GM11168 (cell line): ENCODE results near the gene LRFN5.

Source experiments
- in situ Hi-C: fragments of 300-500 bp; cut with MboI; formaldehyde crosslinking; loops from one replicate; pipeline ENCODE4 v1.12.0; 2022; ENCODE audit warnings: low sequenced_read_pairs; ENCODE audit not compliant: unreplicated experiment

LRFN5 gene

GRCh38 chr14:41761204-41761603, 154.5 kb downstream of the LRFN5 start:
- in situ Hi-C loops: no loop called here

GRCh38 chr14:41766772-41767171, 160.1 kb downstream of the LRFN5 start:
- in situ Hi-C loops: no loop called here

DNA sequence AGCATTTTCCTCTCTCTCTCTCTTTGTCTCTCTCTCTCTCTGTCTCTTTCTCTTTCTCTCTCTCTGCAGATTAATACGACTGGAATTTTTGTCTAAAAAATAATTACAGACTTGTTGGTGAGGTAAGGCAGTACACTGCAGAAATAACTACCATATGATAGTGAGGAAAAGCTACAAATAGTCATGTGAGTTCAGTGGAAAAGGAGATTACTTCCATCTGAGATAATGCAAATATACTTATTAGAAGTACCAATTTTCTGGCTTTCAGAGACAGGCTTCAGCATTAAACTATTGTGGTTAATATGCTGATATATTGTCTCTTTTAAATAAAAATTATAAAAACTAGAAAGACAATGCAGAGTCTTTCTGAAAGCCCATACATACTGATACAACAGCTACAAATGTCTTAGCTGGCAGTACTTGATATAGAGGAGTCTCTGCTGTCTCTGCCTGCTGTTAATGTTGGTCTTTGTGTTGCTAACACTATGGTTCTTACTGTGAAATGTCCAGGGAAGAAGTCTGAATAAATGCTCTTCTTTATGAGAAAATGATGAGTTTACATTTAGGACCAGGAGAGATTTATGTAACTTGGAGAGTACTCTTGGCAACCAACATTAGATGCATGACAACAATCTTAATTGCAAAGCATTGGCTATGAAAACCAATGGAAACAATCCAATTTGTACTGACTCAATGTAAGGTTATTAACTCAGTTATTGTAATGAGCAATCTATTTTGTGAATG, 167.0 kb downstream of the LRFN5 start:
- in situ Hi-C loops: no loop called here

DNA sequence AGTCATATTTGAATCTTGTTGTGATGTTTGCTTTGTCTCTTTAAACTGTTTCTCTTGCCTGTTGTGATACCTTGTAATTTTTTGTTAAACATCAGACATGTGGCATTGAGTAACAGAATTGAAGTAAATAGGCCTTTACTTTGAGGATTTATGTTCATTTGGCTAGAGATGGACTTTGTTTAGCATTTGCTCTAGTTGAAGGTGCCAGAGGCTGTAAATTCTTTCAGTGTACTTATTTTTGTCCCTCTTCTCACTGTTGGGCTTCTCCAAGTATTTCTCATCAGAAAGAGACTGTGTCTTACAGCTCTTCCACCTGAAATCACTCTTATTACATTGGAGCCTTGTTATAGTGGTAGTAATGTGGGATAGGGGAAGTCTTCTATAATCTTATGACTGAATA, 175.8 kb downstream of the LRFN5 start:
- in situ Hi-C loops: no loop called here

DNA sequence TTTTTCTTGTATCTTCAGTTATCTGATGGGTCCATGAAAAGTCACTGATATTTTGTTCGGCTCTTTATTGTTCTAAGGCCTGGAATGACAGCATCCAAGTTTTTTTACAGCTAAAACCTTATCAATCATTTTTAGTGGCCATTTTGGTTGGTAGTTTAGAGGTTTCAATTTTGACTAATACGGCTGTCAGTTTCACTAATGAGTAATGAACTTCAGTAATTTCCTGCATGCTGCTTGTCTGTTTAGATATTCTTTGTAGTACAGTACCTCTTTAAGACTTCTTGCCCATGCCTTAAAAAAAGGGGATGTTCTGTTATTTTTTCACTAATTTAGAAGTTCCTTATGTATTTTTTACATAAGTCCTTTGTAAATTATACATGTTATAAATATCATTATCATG, 176.7 kb downstream of the LRFN5 start:
- in situ Hi-C loops: no loop called here

DNA sequence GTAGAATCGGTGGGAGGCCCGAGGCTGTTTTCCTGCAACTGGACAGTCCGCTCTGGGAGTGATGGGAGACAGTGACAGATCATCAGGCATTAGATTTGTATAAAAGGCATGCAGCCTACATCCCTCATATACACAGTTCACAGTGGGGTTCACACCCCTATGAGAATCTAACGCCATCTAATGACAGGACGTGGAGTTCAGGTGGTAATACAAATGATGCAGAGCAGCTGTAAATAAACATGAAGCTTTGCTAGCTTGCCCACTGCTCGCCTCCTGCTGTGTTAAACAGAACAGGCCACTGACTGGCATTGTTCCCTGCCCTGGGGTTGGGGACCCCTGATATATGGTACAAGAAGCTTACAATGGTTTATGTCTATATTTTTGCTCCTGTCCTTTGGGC, 179.0 kb downstream of the LRFN5 start:
- in situ Hi-C loops: no loop called here

GRCh38 chr14:41799817-41800216, 193.1 kb downstream of the LRFN5 start:
- in situ Hi-C loops: no loop called here

DNA sequence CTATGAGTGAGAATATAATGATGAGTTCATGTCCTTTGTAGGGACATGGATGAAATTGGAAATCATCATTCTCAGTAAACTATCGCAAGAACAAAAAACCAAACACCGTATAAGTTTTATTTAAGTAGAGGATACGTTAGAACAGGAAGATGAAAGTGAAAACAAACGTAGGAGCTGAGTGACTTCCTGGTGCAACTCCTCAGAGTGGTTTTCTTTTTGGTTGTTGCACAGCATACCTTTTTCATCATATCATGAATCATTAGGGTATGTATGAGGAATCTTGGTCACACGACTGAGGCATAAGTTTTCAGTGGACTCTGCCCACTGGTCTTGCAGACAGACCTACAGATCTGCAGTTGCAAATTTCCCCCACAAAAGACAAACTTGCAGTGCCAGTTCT, 199.0 kb downstream of the LRFN5 start:
- in situ Hi-C loops: no loop called here

GRCh38 chr14:41806366-41806975, 199.8 kb downstream of the LRFN5 start:
- in situ Hi-C loops: no loop called here

- in situ Hi-C loops: no loop called here
These were observed 203.7 kb downstream of the LRFN5 start for GRCh38 chr14:41810362-41810761.

GRCh38 chr14:41817626-41818025, 210.9 kb downstream of the LRFN5 start:
- in situ Hi-C loops: no loop called here

DNA sequence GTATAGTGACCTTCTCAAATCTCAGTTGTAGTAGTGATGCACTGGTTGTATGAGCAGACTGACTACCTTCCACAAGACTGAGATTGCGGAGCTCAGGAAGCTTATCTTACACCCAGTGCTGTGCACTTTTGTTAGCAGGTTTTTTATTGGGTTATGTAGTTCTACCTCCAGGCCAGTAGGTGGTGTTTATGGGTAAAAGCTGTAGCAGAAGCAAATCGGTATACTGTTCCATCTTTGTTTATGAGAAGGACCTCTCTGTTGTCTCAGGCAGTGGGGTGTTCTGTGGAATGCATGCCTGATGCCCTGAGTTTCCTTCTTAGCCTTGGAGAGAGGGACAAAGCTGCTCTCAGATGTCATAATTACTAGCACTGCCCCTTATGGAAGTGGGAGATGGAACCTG, 217.8 kb downstream of the LRFN5 start:
- in situ Hi-C loops: no loop called here

- in situ Hi-C loops: no loop called here
These were observed 218.9 kb downstream of the LRFN5 start for GRCh38 chr14:41825622-41826021.

GRCh38 chr14:41830714-41831406, 224.2 kb downstream of the LRFN5 start:
- in situ Hi-C loops: no loop called here

- in situ Hi-C loops: no loop called here
These were observed 233.0 kb downstream of the LRFN5 start for GRCh38 chr14:41839661-41840060.

- in situ Hi-C loops: no loop called here
These were observed 252.7 kb downstream of the LRFN5 start for GRCh38 chr14:41859336-41859735.

GRCh38 chr14:41860586-41860985, 253.9 kb downstream of the LRFN5 start:
- in situ Hi-C loops: no loop called here

DNA sequence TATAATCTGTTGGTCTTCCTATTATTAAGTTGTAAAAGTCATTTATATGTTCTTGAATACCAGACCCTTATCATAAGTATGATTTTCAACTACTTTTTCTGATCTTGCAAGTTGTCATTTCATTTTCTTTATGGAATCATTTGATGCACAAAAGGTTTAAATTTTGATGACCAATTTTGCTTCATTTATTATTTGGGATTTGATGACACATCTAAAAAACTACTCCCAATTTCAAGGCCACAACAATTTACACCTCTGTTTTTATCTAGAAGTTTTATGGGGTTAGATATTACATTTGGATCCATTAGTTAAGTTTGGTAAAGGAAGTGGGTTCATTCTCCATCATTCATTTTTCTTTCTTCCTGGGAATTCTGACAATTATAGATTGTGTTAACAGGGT, 259.2 kb downstream of the LRFN5 start:
- in situ Hi-C loops: no loop called here

- in situ Hi-C loops: no loop called here
These were observed 261.7 kb downstream of the LRFN5 start for GRCh38 chr14:41868396-41868795.

DNA sequence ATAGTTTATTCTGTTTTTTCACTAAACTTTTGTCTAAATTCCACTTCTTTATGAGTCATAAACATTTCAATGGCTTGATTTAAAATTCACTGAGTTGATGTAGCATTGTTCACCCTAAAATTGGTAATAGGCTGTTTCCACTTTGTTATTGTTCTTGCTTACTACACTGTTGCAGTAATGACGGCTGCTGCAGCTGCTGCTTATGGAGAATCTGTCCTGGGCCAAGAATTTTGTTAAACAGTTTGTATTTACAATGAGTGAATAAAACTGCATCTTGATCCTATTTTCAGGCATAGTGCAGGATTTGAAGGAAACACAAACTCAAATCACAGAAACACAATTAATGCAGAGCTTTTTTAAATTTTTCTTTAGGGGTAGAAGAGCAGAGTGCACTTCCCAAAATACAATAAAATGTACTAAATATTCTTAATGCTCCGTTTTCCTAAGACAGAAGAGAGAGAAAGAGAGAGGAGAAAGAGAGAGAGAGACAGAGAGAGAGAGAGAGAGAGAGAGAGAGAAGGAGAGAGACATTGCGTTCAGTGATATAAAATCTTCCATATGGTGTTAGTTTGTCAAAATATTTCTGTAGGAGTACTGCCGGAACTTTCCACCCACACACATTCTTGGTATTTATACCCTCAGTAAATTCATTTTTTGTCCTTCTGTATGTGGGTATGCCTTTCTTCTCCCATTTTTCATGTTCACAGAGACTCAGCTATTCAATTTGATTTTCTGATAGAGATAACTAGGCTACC, 266.4 kb downstream of the LRFN5 start:
- in situ Hi-C loops: no loop called here
